ENCODE measurements around the gene RBM24. TPM values are rescaled to one million over a fixed set of nuclear protein-coding genes. Genes with fewer than 3 reads are reported as not detected.

Gene RBM24
- total RNA-seq, 1 experiment from 2014 or later, result 3.3 TPM

GRCh38 chr6:17305219-17306001, 24.2 kb downstream of the RBM24 start:
- no peak for DNase-seq (ENCODE audit: low read depth, low spot score)
- POLR2A ChIA-PET, result no interaction called here
- TF ChIP-seq CEBPB (IDR thresholded peaks at IDR 0.05; ENCODE audit: low read depth) (no peak), EZH2phosphoT487 (IDR thresholded peaks at IDR 0.05; ENCODE audit: borderline replicate concordance) (no peak), SIN3A (IDR thresholded peaks at IDR 0.05; ENCODE audit: low read depth) (no peak), MAX (IDR thresholded peaks at IDR 0.05) (no peak), EGR1 (IDR thresholded peaks at IDR 0.05; ENCODE audit: low read depth) (no peak), ATF3 (IDR thresholded peaks at IDR 0.05) (no peak), SP1 (IDR thresholded peaks at IDR 0.05; ENCODE audit: low read depth) (no peak), FOSL1 (IDR thresholded peaks at IDR 0.05; ENCODE audit: low read depth) (no peak), TCF7L2 (IDR thresholded peaks at IDR 0.05; ENCODE audit: borderline replicate concordance, extremely low read depth, insufficient read depth, insufficient read length) (no peak), ELF1 (IDR thresholded peaks at IDR 0.05; ENCODE audit: borderline replicate concordance, low read depth) (no peak), POLR2AphosphoS5 (IDR thresholded peaks at IDR 0.05; ENCODE audit: low read depth, low read length) (no peak), REST (IDR thresholded peaks at IDR 0.05; ENCODE audit: low read depth) (no peak), JUND (IDR thresholded peaks at IDR 0.05) (no peak), CTCF (IDR thresholded peaks at IDR 0.05 in 2 of 3, conservative IDR thresholded peaks at IDR 0.05 in 1 of 3; ENCODE audit: borderline replicate concordance in 1 of 3, insufficient read depth in 1 of 3, low read depth in 2 of 3, low read length in 2 of 3) (no peak), EZH2 (IDR thresholded peaks at IDR 0.05) (no peak), RAD21 (IDR thresholded peaks at IDR 0.05; ENCODE audit: low read depth) (no peak)
- Histone ChIP-seq H3K9ac (ENCODE audit: low read length) (no peak overlapping the region), H3K27ac (ENCODE audit: low read depth, low read length) (no peak overlapping the region), H4K20me1 (ENCODE audit: insufficient read depth) (no peaks in the 10 kb centered on the region), H3K9me2 (ENCODE audit: insufficient read depth) (no peaks in the 10 kb centered on the region), H3K4me2 (ENCODE audit: low read length) (no peak overlapping the region), H3K4me3 (replicated peaks in 1 of 2; ENCODE audit: low read depth in 1 of 2, low read length in 2 of 2) (no peak overlapping the region), H3K36me3 (ENCODE audit: control insufficient read depth in 1 of 2, insufficient read depth in 2 of 2, low read length in 2 of 2) (no peaks in the 10 kb centered on the region), H3K79me2 (ENCODE audit: insufficient read depth, low read length) (no peaks in the 10 kb centered on the region), H2AFZ (ENCODE audit: low read depth, low read length, poor library complexity, severe bottlenecking) (no peak overlapping the region), H3K4me1 (ENCODE audit: control insufficient read depth in 1 of 2, insufficient read depth in 2 of 2, low read length in 2 of 2) (no peaks in the 10 kb centered on the region), H3K27me3 (ENCODE audit: insufficient read depth, low read length) (no peaks in the 10 kb centered on the region), H3K9me3 (ENCODE audit: control insufficient read depth in 1 of 2, insufficient read depth in 1 of 2, low read depth in 1 of 2, low read length in 2 of 2) (no peaks in the 10 kb centered on the region)
- no peak for ATAC-seq
- intact Hi-C loops (cut with micrococcal nuclease), result no loop called here
- RAD21 ChIA-PET (ENCODE audit: low non-redundant PET in 1 of 2, low total read pairs in 2 of 2, uncharacterized antibody in 2 of 2, unreplicated experiment in 2 of 2), result no interaction called here
- no TSS peak for BruUV-seq (replicated peaks)
- CTCF ChIA-PET, result no interaction called here

All from HCT116 (cell line).